Measurements from ENCODE around the gene CHST13.

Gene CHST13

DNA sequence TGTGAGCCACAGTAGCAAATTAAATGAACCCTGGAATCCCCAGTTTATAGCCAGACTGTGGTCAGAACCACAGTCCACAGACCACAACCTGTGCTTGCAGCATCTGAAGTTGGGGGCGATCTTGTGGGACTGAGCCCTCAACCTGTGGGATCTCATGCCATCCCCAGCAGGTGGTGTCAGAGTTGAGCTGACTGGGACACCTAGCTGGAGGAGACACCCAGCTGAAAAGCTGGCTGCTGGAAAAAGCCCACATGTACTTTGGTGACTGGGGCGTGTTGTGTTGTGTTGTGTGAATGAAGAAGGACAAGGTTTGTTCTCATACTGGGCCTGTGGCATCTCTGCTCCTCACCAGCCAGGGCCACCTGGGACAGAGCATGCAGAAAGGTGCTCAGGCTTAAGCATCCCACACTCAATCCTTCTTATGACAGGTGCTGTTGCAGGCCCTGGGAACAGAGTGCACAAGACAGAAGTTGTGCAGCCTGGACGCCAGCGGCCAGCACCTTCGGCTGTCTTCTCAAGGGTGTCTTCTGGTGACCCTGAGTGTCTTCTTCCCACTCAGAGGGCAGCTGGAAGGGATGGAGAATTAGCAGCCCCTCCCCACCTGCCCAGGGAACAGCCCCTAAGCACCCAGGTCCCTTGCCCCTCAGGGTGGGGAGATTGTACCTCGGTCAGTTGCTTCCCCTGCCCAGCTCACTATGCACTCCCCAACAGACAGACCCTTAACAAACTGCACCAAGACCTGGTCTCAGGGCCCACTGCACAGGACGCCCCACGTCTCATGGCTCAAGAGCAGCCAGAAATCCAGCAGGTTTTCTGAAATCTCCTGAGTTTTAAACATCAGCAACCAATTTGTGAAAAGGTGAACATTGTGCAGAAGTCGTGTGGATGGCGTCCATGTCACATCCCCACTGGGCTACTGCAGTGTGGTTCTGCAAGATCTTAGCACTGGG, 4.2 kb upstream of the CHST13 start:
- no peak for TF ChIP-seq ZNF274 (IDR thresholded peaks at IDR 0.05; ENCODE audit: low read depth, low read length)
- H3K4me3 ChIP-seq (ENCODE audit: low read length): no peak overlapping the region

DNA sequence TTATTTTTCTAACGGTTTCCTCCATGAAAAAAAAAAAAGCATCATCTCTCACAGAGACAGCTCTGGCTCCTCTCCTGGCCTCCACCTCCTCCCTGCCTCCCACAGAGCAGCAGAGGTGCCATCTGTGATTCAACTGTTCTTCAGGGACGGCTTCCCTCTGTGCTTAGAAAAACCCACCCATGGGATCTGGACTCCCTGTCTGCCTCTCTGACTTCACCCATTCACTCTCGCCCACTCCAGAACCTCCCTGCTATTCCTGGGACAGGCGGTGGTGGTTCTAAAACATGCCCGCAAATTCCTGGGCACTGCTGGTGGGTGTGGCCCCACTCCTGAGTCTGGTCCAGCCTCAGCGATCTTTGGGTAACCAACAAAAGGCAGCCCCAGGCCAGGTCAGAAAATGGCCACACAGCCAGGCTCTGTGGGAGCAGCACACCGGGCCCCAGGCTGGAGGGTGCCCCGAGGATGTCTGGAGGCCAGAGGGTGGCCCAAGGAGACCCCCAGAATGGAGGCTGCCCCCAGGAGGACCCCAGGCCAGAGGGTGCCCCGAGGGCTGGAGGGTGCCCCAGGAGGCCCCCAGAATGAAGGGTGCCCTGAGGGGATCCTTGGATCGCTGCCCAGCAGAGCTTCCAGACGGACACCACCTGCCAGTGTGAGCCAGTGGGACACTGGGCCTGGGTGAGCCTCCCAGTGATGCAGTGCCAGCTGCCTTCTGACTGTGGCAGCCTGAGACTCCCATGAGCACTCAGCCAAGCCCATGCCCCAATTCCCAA, 2.6 kb upstream of the CHST13 start:
- no peak for TF ChIP-seq ZNF274 (IDR thresholded peaks at IDR 0.05; ENCODE audit: low read depth, low read length)
- no peak overlapping the region for H3K4me3 ChIP-seq (ENCODE audit: low read length)

- H3K4me3 ChIP-seq (ENCODE audit: low read length): no peak overlapping the region
- TF ChIP-seq ZNF274 (IDR thresholded peaks at IDR 0.05; ENCODE audit: low read depth, low read length): no peak
These were observed 1.6 kb upstream of the CHST13 start for GRCh38 chr3:126522363-126522788.

DNA sequence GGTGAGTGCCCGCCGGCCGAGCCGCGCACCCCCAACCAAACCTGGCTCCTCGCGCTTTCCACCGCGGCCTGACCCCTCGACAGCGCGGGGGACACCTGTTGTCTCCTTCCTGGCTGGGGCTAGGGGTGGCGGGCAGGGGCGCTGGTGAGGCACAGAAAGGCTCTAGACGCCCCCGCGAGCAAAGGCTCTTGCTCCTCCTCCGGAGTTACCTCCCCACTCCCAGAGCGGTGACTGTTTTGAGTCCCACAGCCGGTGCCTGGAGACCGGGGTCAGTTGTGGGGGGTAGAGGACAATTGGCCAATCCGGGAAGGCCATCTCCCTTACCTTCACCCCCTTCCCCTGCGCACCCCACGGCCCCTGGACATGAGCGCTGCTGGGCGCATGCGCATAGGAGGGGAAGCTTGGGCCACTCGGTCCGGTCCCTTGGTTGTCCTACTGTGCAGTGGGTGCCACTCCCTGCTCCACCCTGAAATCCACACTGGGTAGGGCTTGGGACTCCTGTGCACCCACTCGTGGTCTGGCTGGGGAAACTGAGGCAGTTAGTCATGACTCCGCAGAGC, 554 bp downstream of the CHST13 start:
- TF ChIP-seq ZNF274 (IDR thresholded peaks at IDR 0.05; ENCODE audit: low read depth, low read length): no peak
- H3K4me3 ChIP-seq (ENCODE audit: low read length): no peak overlapping the region

DNA sequence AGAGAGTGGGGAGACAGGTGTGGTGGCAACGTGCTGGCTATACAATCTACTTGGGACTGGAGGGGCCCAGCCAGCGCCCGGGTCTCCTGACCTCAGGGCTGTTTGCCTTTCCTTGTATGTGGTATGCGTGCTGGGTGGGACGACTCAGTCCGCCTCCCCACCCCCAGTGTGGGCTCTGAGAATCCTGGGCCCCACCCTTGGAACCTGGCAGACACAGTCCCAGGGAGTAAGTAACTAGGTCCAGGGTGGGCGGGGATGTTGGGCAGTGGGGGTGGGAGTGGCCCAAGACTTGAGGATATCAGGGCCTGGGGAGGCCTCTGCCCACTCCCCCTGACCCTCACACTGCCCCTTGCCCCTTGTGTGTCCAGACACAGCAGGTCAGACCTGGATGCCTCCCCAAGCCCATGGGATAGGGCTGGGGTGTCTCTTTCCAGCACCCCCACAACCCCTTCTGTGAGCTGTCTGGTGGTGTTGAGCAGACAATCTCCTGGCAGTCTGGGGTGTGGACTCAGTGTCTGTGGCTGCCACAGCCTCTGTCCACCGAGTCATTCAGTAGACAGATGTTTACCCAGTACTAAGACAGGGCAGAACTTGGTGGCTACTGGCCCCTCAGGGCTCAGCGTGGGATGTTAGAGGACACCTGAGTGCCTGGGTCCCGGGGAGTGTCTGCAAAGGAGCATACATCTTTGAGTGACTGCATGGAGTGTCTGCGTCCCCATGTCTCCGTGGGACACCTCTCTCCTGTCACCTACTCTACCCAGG, 1.3 kb downstream of the CHST13 start:
- TF ChIP-seq ZNF274 (IDR thresholded peaks at IDR 0.05; ENCODE audit: low read depth, low read length): no peak
- H3K4me3 ChIP-seq (ENCODE audit: low read length): no peak overlapping the region

DNA sequence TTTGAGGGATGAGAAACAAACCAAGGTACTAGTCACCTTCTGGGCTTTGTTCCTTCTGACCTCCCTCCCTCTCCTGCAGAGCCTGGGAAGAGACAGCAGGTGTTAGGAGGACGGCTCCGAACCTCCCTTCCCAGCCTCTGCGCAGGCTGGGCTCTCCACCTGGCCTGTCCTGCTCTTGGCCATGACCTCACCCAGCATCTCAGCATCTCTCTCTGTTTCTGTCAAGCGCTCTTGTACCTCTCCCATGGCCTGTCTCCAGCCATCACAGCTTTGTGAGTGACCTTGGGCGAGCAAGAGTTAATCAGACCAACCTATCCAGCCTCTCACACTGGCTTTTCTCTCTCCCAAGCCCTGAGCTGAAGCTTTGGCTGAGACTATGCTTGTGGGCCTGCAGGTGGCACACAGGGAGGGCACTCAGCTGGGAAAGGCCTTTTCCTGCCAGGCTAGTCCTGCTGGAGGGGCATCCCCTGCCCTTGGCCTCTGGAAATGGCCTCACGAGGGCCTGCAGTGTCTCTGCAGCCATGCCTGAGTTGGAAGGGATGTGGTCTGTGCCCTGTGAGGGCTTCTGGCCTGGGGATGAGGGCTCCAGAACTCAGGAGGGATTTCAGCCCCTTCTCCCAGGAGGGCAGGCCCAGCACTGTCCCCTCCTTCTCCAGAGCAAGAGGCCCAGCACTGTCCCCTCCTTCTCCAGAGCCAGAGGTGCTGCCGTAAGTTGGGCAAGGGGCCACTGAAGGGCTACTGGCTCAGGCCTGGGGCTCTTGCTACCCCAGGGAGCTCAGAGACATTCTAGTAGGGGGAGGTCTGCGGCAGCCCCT, 2.1 kb downstream of the CHST13 start:
- TF ChIP-seq ZNF274 (IDR thresholded peaks at IDR 0.05; ENCODE audit: low read depth, low read length): no peak
- H3K4me3 ChIP-seq (ENCODE audit: low read length): no peak overlapping the region

GRCh38 chr3:126526668-126527005, 2.7 kb downstream of the CHST13 start:
- TF ChIP-seq ZNF274 (IDR thresholded peaks at IDR 0.05; ENCODE audit: low read depth, low read length): no peak
- H3K4me3 ChIP-seq (ENCODE audit: low read length): no peak overlapping the region

- no peak for TF ChIP-seq ZNF274 (IDR thresholded peaks at IDR 0.05; ENCODE audit: low read depth, low read length)
- H3K4me3 ChIP-seq (ENCODE audit: low read length): no peak overlapping the region
These were observed 3.1 kb downstream of the CHST13 start for GRCh38 chr3:126527006-126527405.

GRCh38 chr3:126527455-126528211, 3.7 kb downstream of the CHST13 start:
- no peak for TF ChIP-seq ZNF274 (IDR thresholded peaks at IDR 0.05; ENCODE audit: low read depth, low read length)
- no peak overlapping the region for H3K4me3 ChIP-seq (ENCODE audit: low read length)

- H3K4me3 ChIP-seq (ENCODE audit: low read length): no peak overlapping the region
- no peak for TF ChIP-seq ZNF274 (IDR thresholded peaks at IDR 0.05; ENCODE audit: low read depth, low read length)
These were observed 4.5 kb downstream of the CHST13 start for GRCh38 chr3:126528419-126528799.

DNA sequence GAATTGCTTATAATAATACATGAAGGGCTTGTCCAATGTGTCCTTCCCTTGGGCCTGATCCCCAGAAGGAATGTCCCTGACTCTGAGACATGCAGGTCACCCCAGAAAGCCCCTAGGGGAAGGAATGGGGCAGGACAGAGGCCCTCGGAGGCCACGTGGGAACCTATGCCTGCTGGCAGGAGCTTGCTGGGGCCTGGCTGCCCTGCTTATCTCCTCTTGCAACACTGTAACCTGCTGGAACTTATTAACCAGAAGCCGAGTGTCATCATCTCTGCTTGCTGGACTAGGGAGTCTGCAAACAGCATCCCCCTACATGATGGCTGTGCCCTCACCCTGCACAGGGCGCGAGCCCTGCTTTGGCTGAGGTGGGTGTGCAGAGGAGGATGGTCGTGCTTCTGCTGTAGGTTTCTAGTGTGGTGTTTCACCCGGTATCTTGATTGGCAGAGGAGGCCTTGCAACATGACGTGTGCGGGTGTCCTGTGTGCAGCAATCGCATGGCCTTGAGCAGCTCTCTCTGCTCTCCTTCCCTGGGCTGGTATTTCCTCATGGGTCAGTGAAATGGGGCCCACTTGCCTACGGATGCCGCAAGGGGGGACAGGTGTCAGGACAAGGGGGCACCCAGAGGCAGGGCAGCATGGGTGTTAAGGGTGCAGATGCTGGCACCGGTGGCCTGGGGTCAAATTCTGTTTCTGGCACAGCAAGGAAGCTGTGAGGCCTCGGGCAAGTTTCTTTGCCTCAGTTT, 5.0 kb downstream of the CHST13 start:
- no peak overlapping the region for H3K4me3 ChIP-seq (ENCODE audit: low read length)
- TF ChIP-seq ZNF274 (IDR thresholded peaks at IDR 0.05; ENCODE audit: low read depth, low read length): no peak

DNA sequence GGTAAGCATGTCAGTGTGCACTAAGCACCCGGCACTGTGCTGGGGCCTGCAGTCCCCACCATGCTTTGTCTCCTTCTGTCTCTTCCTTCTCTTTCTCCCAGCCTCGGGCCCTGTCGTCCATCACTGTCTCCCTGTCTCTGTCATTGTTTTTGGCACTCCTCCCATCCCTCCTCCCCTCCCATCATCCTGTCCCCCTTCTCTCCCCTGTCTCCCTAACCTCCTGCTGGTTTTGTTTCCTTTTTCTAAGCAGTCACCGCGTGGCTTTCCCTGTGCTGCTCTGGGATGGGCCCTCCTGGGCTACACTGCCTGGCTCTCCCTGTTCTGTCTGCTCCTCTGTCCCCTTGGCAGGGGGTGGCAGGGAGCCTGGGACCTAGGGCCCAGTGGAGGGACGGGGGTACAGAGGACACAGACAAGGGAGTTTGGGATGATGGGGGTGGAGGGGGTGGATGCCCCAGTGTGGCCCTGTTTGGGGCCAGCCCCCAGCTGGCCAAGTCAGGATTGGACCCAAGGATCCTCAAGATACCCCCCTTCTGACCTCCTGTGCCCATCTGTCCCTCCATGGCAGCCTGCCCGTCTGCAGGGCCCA, 5.7 kb downstream of the CHST13 start:
- H3K4me3 ChIP-seq (ENCODE audit: low read length): no peak overlapping the region
- TF ChIP-seq ZNF274 (IDR thresholded peaks at IDR 0.05; ENCODE audit: low read depth, low read length): no peak

Measured in GM08714 (cell line).